Activated CD8-positive, alpha-beta memory T cell treated with anti-CD3 and anti-CD28 coated beads, Interleukin-2, amount 50 U/mL, for 4 hours (primary cell): ENCODE results near the gene GTF3A.

Source experiments
- DNase-seq: peaks from one replicate; pipeline ENCODE4 v3.0.0-alpha.2; 2020

The GTF3A gene

GRCh38 chr13:27449936-27450828, 25.8 kb downstream of the GTF3A start, which contains the start of gene MTIF3:
Gene MTIF3 (minus strand): TSS chr13:27450564. CDS start chr13:27440448, 10,116 bp downstream.
- peak; percentile 97 for DNase-seq

GRCh38 chr13:27450921-27451471, 26.6 kb downstream of the GTF3A start:
- peak; percentile 46 for DNase-seq

- DNase-seq, result no peak
Measured at GRCh38 chr13:27455331-27455855, 31.0 kb downstream of the GTF3A start.

- no peak for DNase-seq
Measured at GRCh38 chr13:27461940-27462584, 37.6 kb downstream of the GTF3A start.

- DNase-seq, result no peak
Measured at GRCh38 chr13:27463500-27463899, 39.1 kb downstream of the GTF3A start.

- DNase-seq, result no peak
Measured at GRCh38 chr13:27465611-27466010, 41.2 kb downstream of the GTF3A start.

GRCh38 chr13:27466513-27466912, 42.1 kb downstream of the GTF3A start:
- DNase-seq, result no peak

GRCh38 chr13:27470075-27470820, 45.8 kb downstream of the GTF3A start:
- DNase-seq, result no peak

GRCh38 chr13:27472441-27472840, 48.0 kb downstream of the GTF3A start:
- no peak for DNase-seq

- DNase-seq, result no peak
Measured at GRCh38 chr13:27472941-27473340, 48.5 kb downstream of the GTF3A start.

- no peak for DNase-seq
Measured at GRCh38 chr13:27474751-27475268, 50.4 kb downstream of the GTF3A start.

GRCh38 chr13:27476943-27477703, 52.7 kb downstream of the GTF3A start:
- DNase-seq, result no peak

- no peak for DNase-seq
Measured at GRCh38 chr13:27481766-27482165, 57.3 kb downstream of the GTF3A start.

GRCh38 chr13:27482983-27483382, 58.6 kb downstream of the GTF3A start:
- DNase-seq, result no peak

GRCh38 chr13:27483421-27483820, 59.0 kb downstream of the GTF3A start:
- no peak for DNase-seq
